GM19238 (cell line): Measurements from ENCODE around the gene ACTR1A.
"Not testable (repeated sequence)": the region's sequence is repeated elsewhere in the genome, so short reads cannot be mapped to it uniquely, and the experiment has no call there.

Experiments used
- DNase-seq: peaks from one replicate; pipeline ENCODE4 v3.0.0; 2011; ENCODE audit warnings: low spot score; ENCODE audit not compliant: insufficient read length

The ACTR1A gene

GRCh38 chr10:102515724-102516123 lies 13.2 kb upstream of the ACTR1A start:
- DNase-seq, result no peak

- no peak for DNase-seq
These were observed 12.2 kb upstream of the ACTR1A start for GRCh38 chr10:102514487-102515311.

- DNase-seq, result peak; percentile 52
These were observed 9.2 kb upstream of the ACTR1A start for GRCh38 chr10:102511583-102512274.

- DNase-seq, result no peak
These were observed 6.9 kb upstream of the ACTR1A start for GRCh38 chr10:102509387-102509786.

GRCh38 chr10:102508506-102508905 lies 6.0 kb upstream of the ACTR1A start:
- no peak for DNase-seq

GRCh38 chr10:102507521-102507920 lies 5.0 kb upstream of the ACTR1A start:
- no peak for DNase-seq

- DNase-seq, result no peak
These were observed 3.1 kb upstream of the ACTR1A start for GRCh38 chr10:102505462-102506115.

GRCh38 chr10:102504976-102505300 lies 2.4 kb upstream of the ACTR1A start:
- DNase-seq, result no peak

- no peak for DNase-seq
These were observed 1.9 kb upstream of the ACTR1A start for GRCh38 chr10:102504179-102504975.

GRCh38 chr10:102503264-102504178 lies 1.0 kb upstream of the ACTR1A start, which contains the start of gene SUFU:
TSS of gene SUFU (plus strand) at chr10:102503972. CDS start at chr10:102504153, 181 bp downstream.
- peak; percentile 89 for DNase-seq

- peak; percentile 96 for DNase-seq
These were observed 529 bp downstream of the ACTR1A start for GRCh38 chr10:102502029-102502336.

GRCh38 chr10:102501201-102502028 lies 1.1 kb downstream of the ACTR1A start:
- DNase-seq, result no peak

GRCh38 chr10:102500686-102501085 lies 1.8 kb downstream of the ACTR1A start:
- not testable (repeated sequence) for DNase-seq

- DNase-seq, result no peak
These were observed 3.2 kb downstream of the ACTR1A start for GRCh38 chr10:102499356-102499755.

- no peak for DNase-seq
These were observed 5.0 kb downstream of the ACTR1A start for GRCh38 chr10:102497545-102497944.

- DNase-seq, result no peak
These were observed 8.7 kb downstream of the ACTR1A start for GRCh38 chr10:102493771-102494170.

GRCh38 chr10:102492983-102493382 lies 9.5 kb downstream of the ACTR1A start:
- no peak for DNase-seq

GRCh38 chr10:102492344-102492939 lies 10.1 kb downstream of the ACTR1A start:
- no peak for DNase-seq

- no peak for DNase-seq
These were observed 11.4 kb downstream of the ACTR1A start for GRCh38 chr10:102491136-102491535.
